Measurements from ENCODE around the gene MTMR11. TPM values are rescaled to one million over a fixed set of nuclear protein-coding genes. Genes with fewer than 3 reads are reported as not detected.

The MTMR11 gene
- total and polyA plus RNA-seq, 2 of the 13 experiments (the other 11 are each of a cell fraction or from before 2014, with no cell fraction given): 0.49 to 2.8 TPM

DNA sequence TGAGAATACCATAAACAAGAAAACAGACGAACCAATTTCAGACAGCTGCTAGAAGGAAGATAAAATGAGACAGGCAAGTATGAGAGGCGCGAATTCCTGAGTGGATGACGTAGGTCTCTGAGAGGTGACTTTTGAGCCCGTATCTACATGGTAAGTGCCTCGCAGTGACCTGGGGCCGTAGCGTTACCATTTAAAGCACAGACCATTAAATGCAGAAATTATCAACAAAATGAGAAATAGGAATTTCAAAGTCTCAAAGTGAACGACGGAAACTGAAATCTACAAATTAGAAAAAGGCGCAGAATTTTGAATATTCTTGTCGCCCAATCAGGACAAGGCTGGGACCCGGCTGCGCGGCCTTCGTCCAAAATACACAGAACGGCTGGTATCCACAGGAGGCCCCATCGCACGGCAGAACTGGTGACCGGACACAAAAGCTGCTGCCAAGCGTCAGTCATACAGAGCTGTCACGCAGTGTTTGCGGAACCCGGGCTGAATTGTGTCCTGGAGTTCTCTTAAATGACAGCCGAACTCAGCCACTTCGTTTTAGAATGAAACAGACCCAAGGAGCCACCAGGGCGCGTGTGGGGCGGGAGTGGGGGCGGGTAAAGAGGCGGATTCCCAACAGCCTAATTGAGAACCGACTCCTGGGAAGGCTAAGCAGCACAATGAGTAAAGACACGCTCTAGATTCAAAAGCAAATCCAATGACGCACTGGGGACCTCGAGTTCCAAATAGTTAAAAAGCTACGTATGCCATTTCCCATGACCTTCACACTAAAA, 51.1 kb downstream of the MTMR11 start (continued):
- no peak for TF ChIP-seq NFE2L1 (CRISPR knock-in tag; IDR thresholded peaks at IDR 0.05; ENCODE audit: borderline replicate concordance)
- no peak for TF ChIP-seq AKAP8 (CRISPR knock-in tag; IDR thresholded peaks at IDR 0.05)
- no peak for TF ChIP-seq SALL2 (CRISPR knock-in tag; IDR thresholded peaks at IDR 0.05)
- no peak for TF ChIP-seq ZNF747 (CRISPR knock-in tag; IDR thresholded peaks at IDR 0.05; ENCODE audit: borderline replicate concordance)
- TF ChIP-seq MIER3 (CRISPR knock-in tag; IDR thresholded peaks at IDR 0.05; ENCODE audit: borderline replicate concordance): no peak
- no peak for TF ChIP-seq ZNF30 (CRISPR knock-in tag; IDR thresholded peaks at IDR 0.05)
- TF ChIP-seq, protein P1, sequence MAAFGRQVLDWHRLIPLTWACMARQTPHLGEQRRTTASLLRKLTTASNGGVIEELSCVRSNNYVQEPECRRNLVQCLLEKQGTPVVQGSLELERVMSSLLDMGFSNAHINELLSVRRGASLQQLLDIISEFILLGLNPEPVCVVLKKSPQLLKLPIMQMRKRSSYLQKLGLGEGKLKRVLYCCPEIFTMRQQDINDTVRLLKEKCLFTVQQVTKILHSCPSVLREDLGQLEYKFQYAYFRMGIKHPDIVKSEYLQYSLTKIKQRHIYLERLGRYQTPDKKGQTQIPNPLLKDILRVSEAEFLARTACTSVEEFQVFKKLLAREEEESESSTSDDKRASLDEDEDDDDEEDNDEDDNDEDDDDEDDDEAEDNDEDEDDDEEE (CRISPR knock-in tag; IDR thresholded peaks at IDR 0.05): 0 out of 2 replicates have a peak, but pooled peaks have one; percentile 27
- no peak for TF ChIP-seq ZNF160 (CRISPR knock-in tag; IDR thresholded peaks at IDR 0.05)
- no peak for TF ChIP-seq ZNF34 (CRISPR knock-in tag; IDR thresholded peaks at IDR 0.05; ENCODE audit: borderline replicate concordance)
- TF ChIP-seq, protein P2, sequence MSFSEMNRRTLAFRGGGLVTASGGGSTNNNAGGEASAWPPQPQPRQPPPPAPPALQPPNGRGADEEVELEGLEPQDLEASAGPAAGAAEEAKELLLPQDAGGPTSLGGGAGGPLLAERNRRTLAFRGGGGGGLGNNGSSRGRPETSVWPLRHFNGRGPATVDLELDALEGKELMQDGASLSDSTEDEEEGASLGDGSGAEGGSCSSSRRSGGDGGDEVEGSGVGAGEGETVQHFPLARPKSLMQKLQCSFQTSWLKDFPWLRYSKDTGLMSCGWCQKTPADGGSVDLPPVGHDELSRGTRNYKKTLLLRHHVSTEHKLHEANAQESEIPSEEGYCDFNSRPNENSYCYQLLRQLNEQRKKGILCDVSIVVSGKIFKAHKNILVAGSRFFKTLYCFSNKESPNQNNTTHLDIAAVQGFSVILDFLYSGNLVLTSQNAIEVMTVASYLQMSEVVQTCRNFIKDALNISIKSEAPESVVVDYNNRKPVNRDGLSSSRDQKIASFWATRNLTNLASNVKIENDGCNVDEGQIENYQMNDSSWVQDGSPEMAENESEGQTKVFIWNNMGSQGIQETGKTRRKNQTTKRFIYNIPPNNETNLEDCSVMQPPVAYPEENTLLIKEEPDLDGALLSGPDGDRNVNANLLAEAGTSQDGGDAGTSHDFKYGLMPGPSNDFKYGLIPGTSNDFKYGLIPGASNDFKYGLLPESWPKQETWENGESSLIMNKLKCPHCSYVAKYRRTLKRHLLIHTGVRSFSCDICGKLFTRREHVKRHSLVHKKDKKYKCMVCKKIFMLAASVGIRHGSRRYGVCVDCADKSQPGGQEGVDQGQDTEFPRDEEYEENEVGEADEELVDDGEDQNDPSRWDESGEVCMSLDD (CRISPR knock-in tag; IDR thresholded peaks at IDR 0.05; ENCODE audit: borderline replicate concordance): no peak
- TF ChIP-seq HOXA7 (CRISPR knock-in tag; IDR thresholded peaks at IDR 0.05): no peak
- peak; percentile 71; the same call in 1 of the 2 replicates for TF ChIP-seq MEIS2 (CRISPR knock-in tag; IDR thresholded peaks at IDR 0.05)
- TF ChIP-seq FOXK2 (IDR thresholded peaks at IDR 0.05): no peak
- TF ChIP-seq ZNF558 (CRISPR knock-in tag; IDR thresholded peaks at IDR 0.05; ENCODE audit: borderline replicate concordance): no peak
- TF ChIP-seq ZNF382 (CRISPR knock-in tag; IDR thresholded peaks at IDR 0.05; ENCODE audit: borderline replicate concordance): no peak
- TF ChIP-seq, protein P3, sequence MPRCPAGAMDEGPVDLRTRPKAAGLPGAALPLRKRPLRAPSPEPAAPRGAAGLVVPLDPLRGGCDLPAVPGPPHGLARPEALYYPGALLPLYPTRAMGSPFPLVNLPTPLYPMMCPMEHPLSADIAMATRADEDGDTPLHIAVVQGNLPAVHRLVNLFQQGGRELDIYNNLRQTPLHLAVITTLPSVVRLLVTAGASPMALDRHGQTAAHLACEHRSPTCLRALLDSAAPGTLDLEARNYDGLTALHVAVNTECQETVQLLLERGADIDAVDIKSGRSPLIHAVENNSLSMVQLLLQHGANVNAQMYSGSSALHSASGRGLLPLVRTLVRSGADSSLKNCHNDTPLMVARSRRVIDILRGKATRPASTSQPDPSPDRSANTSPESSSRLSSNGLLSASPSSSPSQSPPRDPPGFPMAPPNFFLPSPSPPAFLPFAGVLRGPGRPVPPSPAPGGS (CRISPR knock-in tag; IDR thresholded peaks at IDR 0.05): no peak
- TF ChIP-seq FIP1L1 (IDR thresholded peaks at IDR 0.05; ENCODE audit: borderline replicate concordance, insufficient read depth, low read depth, low read length): no peak
- TF ChIP-seq, protein P4, sequence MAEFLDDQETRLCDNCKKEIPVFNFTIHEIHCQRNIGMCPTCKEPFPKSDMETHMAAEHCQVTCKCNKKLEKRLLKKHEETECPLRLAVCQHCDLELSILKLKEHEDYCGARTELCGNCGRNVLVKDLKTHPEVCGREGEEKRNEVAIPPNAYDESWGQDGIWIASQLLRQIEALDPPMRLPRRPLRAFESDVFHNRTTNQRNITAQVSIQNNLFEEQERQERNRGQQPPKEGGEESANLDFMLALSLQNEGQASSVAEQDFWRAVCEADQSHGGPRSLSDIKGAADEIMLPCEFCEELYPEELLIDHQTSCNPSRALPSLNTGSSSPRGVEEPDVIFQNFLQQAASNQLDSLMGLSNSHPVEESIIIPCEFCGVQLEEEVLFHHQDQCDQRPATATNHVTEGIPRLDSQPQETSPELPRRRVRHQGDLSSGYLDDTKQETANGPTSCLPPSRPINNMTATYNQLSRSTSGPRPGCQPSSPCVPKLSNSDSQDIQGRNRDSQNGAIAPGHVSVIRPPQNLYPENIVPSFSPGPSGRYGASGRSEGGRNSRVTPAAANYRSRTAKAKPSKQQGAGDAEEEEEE (CRISPR knock-in tag; IDR thresholded peaks at IDR 0.05; ENCODE audit: borderline replicate concordance): no peak
- TF ChIP-seq PTBP1 (IDR thresholded peaks at IDR 0.05; ENCODE audit: low read depth, low read length, poor library complexity, severe bottlenecking): no peak
- no peak for TF ChIP-seq TMF1 (CRISPR knock-in tag; IDR thresholded peaks at IDR 0.05; ENCODE audit: low read depth)
- TF ChIP-seq SMYD3 (CRISPR knock-in tag; IDR thresholded peaks at IDR 0.05): no peak
